ENCODE measurements around the gene SRBD1. TPM values are rescaled to one million over a fixed set of nuclear protein-coding genes. Genes with fewer than 3 reads are reported as not detected.

SRBD1 gene
- total and polyA plus RNA-seq, 2 experiments from 2014 or later: 10.6 to 13.7 TPM

GRCh38 chr2:45498661-45499550 lies 112.2 kb downstream of the SRBD1 start:
- DNase-seq (ENCODE audit: low read depth in 1 of 2, low spot score in 1 of 2): no peak
- H3K36me3 ChIP-seq: no peaks in the 10 kb centered on the region
- no peak overlapping the region for H3K27ac ChIP-seq
- no peaks in the 10 kb centered on the region for H3K4me1 ChIP-seq (ENCODE audit: low read depth)
- TF ChIP-seq, protein P1, sequence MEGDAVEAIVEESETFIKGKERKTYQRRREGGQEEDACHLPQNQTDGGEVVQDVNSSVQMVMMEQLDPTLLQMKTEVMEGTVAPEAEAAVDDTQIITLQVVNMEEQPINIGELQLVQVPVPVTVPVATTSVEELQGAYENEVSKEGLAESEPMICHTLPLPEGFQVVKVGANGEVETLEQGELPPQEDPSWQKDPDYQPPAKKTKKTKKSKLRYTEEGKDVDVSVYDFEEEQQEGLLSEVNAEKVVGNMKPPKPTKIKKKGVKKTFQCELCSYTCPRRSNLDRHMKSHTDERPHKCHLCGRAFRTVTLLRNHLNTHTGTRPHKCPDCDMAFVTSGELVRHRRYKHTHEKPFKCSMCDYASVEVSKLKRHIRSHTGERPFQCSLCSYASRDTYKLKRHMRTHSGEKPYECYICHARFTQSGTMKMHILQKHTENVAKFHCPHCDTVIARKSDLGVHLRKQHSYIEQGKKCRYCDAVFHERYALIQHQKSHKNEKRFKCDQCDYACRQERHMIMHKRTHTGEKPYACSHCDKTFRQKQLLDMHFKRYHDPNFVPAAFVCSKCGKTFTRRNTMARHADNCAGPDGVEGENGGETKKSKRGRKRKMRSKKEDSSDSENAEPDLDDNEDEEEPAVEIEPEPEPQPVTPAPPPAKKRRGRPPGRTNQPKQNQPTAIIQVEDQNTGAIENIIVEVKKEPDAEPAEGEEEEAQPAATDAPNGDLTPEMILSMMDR (IDR thresholded peaks at IDR 0.05; ENCODE audit: low read depth, low read length): no peak
- no peaks in the 10 kb centered on the region for H3K9me3 ChIP-seq (ENCODE audit: low read depth)
- no peak overlapping the region for H3K4me3 ChIP-seq
- H3K27me3 ChIP-seq: no peaks in the 10 kb centered on the region

DNA sequence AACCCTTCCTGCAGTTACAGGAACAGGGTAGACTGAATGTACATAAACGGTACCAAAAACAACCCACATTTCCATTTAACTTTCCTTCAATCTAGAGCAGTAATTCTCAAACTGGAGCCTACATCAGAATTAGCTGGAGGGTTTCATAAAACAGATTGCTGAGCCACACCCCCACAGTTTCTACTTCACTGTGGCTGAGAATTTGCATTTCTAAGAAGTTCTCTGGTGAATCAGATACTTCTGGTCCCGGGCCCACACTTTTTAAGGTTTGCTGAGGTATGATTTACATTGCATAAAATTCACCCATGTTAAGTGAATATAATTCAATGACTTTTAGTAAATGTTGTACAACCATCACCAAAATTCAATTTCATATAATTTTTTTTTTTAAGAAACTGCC lies 113.7 kb downstream of the SRBD1 start:
- DNase-seq (ENCODE audit: low read depth in 1 of 2, low spot score in 1 of 2): peak in 1 of 2 donors; percentile 2
- no peaks in the 10 kb centered on the region for H3K9me3 ChIP-seq (ENCODE audit: low read depth)
- H3K27ac ChIP-seq: no peak overlapping the region
- TF ChIP-seq, protein P1 (IDR thresholded peaks at IDR 0.05; ENCODE audit: low read depth, low read length): no peak
- no peaks in the 10 kb centered on the region for H3K4me1 ChIP-seq (ENCODE audit: low read depth)
- H3K27me3 ChIP-seq: no peaks in the 10 kb centered on the region
- no peaks in the 10 kb centered on the region for H3K36me3 ChIP-seq
- H3K4me3 ChIP-seq: no peak overlapping the region

- DNase-seq (ENCODE audit: low read depth in 1 of 2, low spot score in 1 of 2): no peak
- H3K36me3 ChIP-seq: no peaks in the 10 kb centered on the region
- H3K27me3 ChIP-seq: no peaks in the 10 kb centered on the region
- no peak overlapping the region for H3K27ac ChIP-seq
- no peaks in the 10 kb centered on the region for H3K4me1 ChIP-seq (ENCODE audit: low read depth)
- TF ChIP-seq, protein P1 (IDR thresholded peaks at IDR 0.05; ENCODE audit: low read depth, low read length): no peak
- no peak overlapping the region for H3K4me3 ChIP-seq
- no peaks in the 10 kb centered on the region for H3K9me3 ChIP-seq (ENCODE audit: low read depth)
These were observed 114.2 kb downstream of the SRBD1 start for GRCh38 chr2:45496869-45497268.

DNA sequence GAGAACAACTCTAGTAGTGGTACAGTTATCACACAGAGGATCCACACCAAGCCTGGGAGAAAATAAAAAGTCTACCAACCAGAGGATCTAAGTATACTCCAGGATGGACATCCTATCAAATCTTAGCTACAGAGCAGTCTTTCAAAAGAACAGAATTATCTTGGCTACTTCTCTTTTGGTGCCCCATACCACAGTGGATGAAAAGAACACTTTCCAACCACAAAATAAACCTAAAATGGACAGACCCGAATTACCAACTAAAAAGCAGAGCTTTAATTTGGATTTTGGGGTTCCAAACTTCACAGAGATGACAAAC lies 116.1 kb downstream of the SRBD1 start:
- TF ChIP-seq, protein P1 (IDR thresholded peaks at IDR 0.05; ENCODE audit: low read depth, low read length): no peak
- no peak for DNase-seq (ENCODE audit: low read depth in 1 of 2, low spot score in 1 of 2)
- Histone ChIP-seq H3K4me3 (no peak overlapping the region), H3K27me3 (no peaks in the 10 kb centered on the region), H3K9me3 (ENCODE audit: low read depth) (no peaks in the 10 kb centered on the region), H3K27ac (no peak overlapping the region), H3K36me3 (no peaks in the 10 kb centered on the region), H3K4me1 (ENCODE audit: low read depth) (no peaks in the 10 kb centered on the region)

GRCh38 chr2:45494275-45494977 lies 116.6 kb downstream of the SRBD1 start:
- H3K9me3 ChIP-seq (ENCODE audit: low read depth): no peaks in the 10 kb centered on the region
- H3K4me3 ChIP-seq: no peak overlapping the region
- no peak overlapping the region for H3K27ac ChIP-seq
- DNase-seq (ENCODE audit: low read depth in 1 of 2, low spot score in 1 of 2): peak; percentile 74 to 88
- no peaks in the 10 kb centered on the region for H3K4me1 ChIP-seq (ENCODE audit: low read depth)
- TF ChIP-seq, protein P1 (IDR thresholded peaks at IDR 0.05; ENCODE audit: low read depth, low read length): peak; percentile 72
- H3K27me3 ChIP-seq: no peaks in the 10 kb centered on the region
- no peaks in the 10 kb centered on the region for H3K36me3 ChIP-seq
